CD14-positive monocyte (primary cell): ENCODE results near the gene CMTR2. TPM values are rescaled to one million over a fixed set of nuclear protein-coding genes. Genes with fewer than 3 reads are reported as not detected.

ENCODE experiments used
- DNase-seq, 3 donors: peaks; one replicate each; pipeline ENCODE4 v3.0.0-alpha.2; 2011 to 2022
- H2AFZ ChIP-seq: 2 replicates; pipeline ENCODE4 v1.6.0; 2012; ENCODE audit warnings: mild to moderate bottlenecking, low read depth, low read length, inconsistent platforms; ENCODE audit not compliant: insufficient read depth, poor library complexity, severe bottlenecking
- H3K27ac ChIP-seq, 2 donors: 1 replicate in 1 of 2; 2 replicates in 1 of 2; pipeline ENCODE4 v1.5.1; 2012 to 2013; ENCODE audit warnings: low read length in 2 of 2, control low read depth in 1 of 2, inconsistent platforms in 1 of 2, low read depth in 1 of 2, mild to moderate bottlenecking in 1 of 2
- H3K27me3 ChIP-seq, 2 donors: one replicate each; pipeline versions ENCODE4 v1.6.0 to v1.6.1; 2011 to 2013; ENCODE audit warnings: low read length in 2 of 2; ENCODE audit not compliant: control insufficient read depth in 2 of 2, insufficient read depth in 2 of 2
- H3K36me3 ChIP-seq, 2 donors: replicated peaks in 1 of 2; 1 replicate in 1 of 2; 2 replicates in 1 of 2; pipeline versions ENCODE4 v1.5.1 to v1.6.1; 2012 to 2013; ENCODE audit warnings: low read length in 2 of 2, control low read depth in 1 of 2, inconsistent platforms in 1 of 2, mild to moderate bottlenecking in 1 of 2; ENCODE audit not compliant: insufficient read depth in 2 of 2, control insufficient read depth in 1 of 2
- H3K4me1 ChIP-seq, 2 donors: 1 replicate in 1 of 2; 2 replicates in 1 of 2; pipeline versions ENCODE4 v1.5.1 to v1.6.1; 2012 to 2013; ENCODE audit warnings: low read length in 2 of 2, control low read depth in 1 of 2, inconsistent platforms in 1 of 2, mild to moderate bottlenecking in 1 of 2, moderate library complexity in 1 of 2; ENCODE audit not compliant: insufficient read depth in 2 of 2, control insufficient read depth in 1 of 2
- H3K4me2 ChIP-seq: replicated peaks from 2 replicates; pipeline ENCODE3; 2012; ENCODE audit warnings: low read length, moderate library complexity, mild to moderate bottlenecking; ENCODE audit not compliant: poor library complexity, severe bottlenecking; ENCODE audit errors: extremely low read depth
- H3K4me3 ChIP-seq, 3 experiments: fragments of 200-600 bp in 1 of 3; sonication (generic) in 1 of 3; replicated peaks in 1 of 3; 1 replicate in 2 of 3; 2 replicates in 1 of 3; pipeline ENCODE4 v1.5.1; 2011 to 2013; ENCODE audit warnings: low read length in 3 of 3, mild to moderate bottlenecking in 3 of 3, control low read depth in 2 of 3, low read depth in 2 of 3, inconsistent platforms in 1 of 3, moderate library complexity in 1 of 3
- H3K79me2 ChIP-seq: 2 replicates; pipeline ENCODE4 v1.6.0; 2012; ENCODE audit warnings: mild to moderate bottlenecking, control low read depth, inconsistent platforms, low read length, moderate library complexity; ENCODE audit not compliant: insufficient read depth
- H3K9ac ChIP-seq: 2 replicates; pipeline ENCODE4 v1.6.0; 2017; ENCODE audit warnings: low read length, mild to moderate bottlenecking; ENCODE audit not compliant: insufficient read depth, poor library complexity, severe bottlenecking
- H3K9me3 ChIP-seq, 2 donors: replicated peaks in 1 of 2; 1 replicate in 1 of 2; 2 replicates in 1 of 2; pipeline versions ENCODE4 v1.5.1 to v1.6.1; 2012 to 2013; ENCODE audit warnings: low read length in 2 of 2, control low read depth in 1 of 2; ENCODE audit not compliant: control insufficient read depth in 1 of 2, insufficient read depth in 1 of 2
- H4K20me1 ChIP-seq: 2 replicates; pipeline ENCODE4 v1.6.0; 2012; ENCODE audit warnings: mild to moderate bottlenecking, low read length, control low read depth, moderate library complexity; ENCODE audit not compliant: insufficient read depth
- H3K27ac Mint-ChIP-seq, 7 donors: one replicate each; pipeline ENCODE4 v1.8.0; 2020; ENCODE audit warnings: mild to moderate bottlenecking in 7 of 7, mixed read lengths in 7 of 7, moderate library complexity in 6 of 7, inconsistent platforms in 2 of 7
- H3K27me3 Mint-ChIP-seq, 3 donors: one replicate each; pipeline ENCODE4 v1.8.0; 2021 to 2022; ENCODE audit warnings: low read depth in 3 of 3, mild to moderate bottlenecking in 3 of 3, mixed read lengths in 3 of 3, moderate library complexity in 3 of 3, inconsistent platforms in 1 of 3
- H3K36me3 Mint-ChIP-seq, 2 donors: one replicate each; pipeline ENCODE4 v1.8.0; 2020; ENCODE audit warnings: mixed read lengths in 2 of 2, inconsistent platforms in 1 of 2, mild to moderate bottlenecking in 1 of 2
- H3K4me1 Mint-ChIP-seq: one replicate; pipeline ENCODE4 v1.8.0; 2020; ENCODE audit warnings: mild to moderate bottlenecking, mixed read lengths
- H3K4me3 Mint-ChIP-seq, 2 donors: one replicate each; pipeline ENCODE4 v1.8.0; 2020; ENCODE audit warnings: mild to moderate bottlenecking in 2 of 2, mixed read lengths in 2 of 2, moderate library complexity in 1 of 2
- H3K9me3 Mint-ChIP-seq, 7 donors: one replicate each; pipeline ENCODE4 v1.8.0; 2020 to 2022; ENCODE audit warnings: mixed read lengths in 7 of 7, mild to moderate bottlenecking in 6 of 7, moderate library complexity in 6 of 7, inconsistent platforms in 2 of 7
- WGBS: methylation state at CpG from one replicate; pipeline ENCODE4 v1.1.5; 2013; ENCODE audit warnings: missing lambda C conversion rate; ENCODE audit not compliant: insufficient coverage; 5-methylcytosine and 5-hydroxymethylcytosine counted together
- intact Hi-C, 2 donors: fragments of 100-400 bp; cut with micrococcal nuclease; formaldehyde crosslinking; loops; one replicate each; pipeline versions ENCODE4 v1.15.0 to v1.15.1; 2023
- polyA plus RNA-seq, 3 donors: library from polyadenylated mRNA; depleted of rRNA in 1 of 3; unstranded in 2 of 3; stranded (reverse) in 1 of 3; fragments of 300-500 nt in 2 of 3; fragments of >200 nt in 1 of 3; fragmentation: Illumina TruSeq in 2 of 3; gene quantifications; 1 replicate in 2 of 3; 2 replicates in 1 of 3; pipeline ENCODE4 v1.2.3, GENCODE V29; 2012 to 2021
- TF ChIP-seq, protein P1 (sequence below): fragments of 200-600 bp; IDR thresholded peaks from one replicate; pipeline ENCODE4 v1.8.0; 2022; ENCODE audit warnings: antibody characterized with exemption, mild to moderate bottlenecking

CMTR2 gene
- polyA plus RNA-seq, 3 donors, result 4.3 to 12.7 (median 11.5) TPM

DNA sequence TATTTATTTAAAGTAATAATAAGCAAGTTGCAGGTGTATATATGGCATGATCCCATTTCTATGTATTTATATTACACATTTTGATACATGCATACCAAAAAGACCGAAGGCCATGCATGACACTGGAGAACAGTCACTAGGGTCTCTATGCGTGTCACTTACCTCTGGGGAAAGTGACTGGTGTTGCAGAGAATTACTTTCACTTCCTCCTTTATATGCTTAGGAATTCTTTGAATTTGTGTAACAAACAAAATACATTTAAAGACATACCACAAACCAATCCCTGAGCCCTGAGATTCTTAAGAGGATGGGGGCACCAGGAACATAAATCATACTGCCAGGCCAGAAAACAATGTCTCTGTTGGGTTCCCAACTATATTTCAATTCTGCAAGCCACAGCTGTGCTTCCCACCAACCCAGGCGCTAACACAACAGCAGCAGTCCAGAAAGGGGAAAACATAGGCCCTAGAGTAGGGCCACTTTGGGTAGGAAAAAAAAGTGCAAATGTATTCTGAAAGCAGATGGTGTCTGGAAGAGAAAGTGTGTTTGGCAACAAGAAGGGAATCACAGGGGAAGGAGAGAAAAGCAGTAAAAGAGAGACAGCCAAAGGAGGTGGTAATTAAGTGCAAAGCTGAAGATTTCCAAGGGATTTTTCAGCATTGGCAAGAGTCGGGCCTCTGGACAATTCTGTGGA is 34.2 kb downstream of the CMTR2 start:
- no peaks in the 10 kb centered on the region for H3K36me3 Mint-ChIP-seq
- H3K4me3 Mint-ChIP-seq, result no peak overlapping the region
- H3K4me1 Mint-ChIP-seq, result peaks cover 20% of the 10 kb centered on the region
- no peak overlapping the region for H3K27ac ChIP-seq
- no peaks in the 10 kb centered on the region for H3K79me2 ChIP-seq
- peaks cover 3 to 9% (median 4%) of the 10 kb centered on the region in 3 donors for H3K27me3 Mint-ChIP-seq
- no peak overlapping the region for H3K9ac ChIP-seq
- H3K4me1 ChIP-seq, result peaks cover 0 to 12% of the 10 kb centered on the region in 2 donors
- TF ChIP-seq, protein P1, sequence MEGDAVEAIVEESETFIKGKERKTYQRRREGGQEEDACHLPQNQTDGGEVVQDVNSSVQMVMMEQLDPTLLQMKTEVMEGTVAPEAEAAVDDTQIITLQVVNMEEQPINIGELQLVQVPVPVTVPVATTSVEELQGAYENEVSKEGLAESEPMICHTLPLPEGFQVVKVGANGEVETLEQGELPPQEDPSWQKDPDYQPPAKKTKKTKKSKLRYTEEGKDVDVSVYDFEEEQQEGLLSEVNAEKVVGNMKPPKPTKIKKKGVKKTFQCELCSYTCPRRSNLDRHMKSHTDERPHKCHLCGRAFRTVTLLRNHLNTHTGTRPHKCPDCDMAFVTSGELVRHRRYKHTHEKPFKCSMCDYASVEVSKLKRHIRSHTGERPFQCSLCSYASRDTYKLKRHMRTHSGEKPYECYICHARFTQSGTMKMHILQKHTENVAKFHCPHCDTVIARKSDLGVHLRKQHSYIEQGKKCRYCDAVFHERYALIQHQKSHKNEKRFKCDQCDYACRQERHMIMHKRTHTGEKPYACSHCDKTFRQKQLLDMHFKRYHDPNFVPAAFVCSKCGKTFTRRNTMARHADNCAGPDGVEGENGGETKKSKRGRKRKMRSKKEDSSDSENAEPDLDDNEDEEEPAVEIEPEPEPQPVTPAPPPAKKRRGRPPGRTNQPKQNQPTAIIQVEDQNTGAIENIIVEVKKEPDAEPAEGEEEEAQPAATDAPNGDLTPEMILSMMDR, result no peak
- H3K4me3 ChIP-seq, result no peak overlapping the region
- intact Hi-C loops, result no loop called here
- no peaks in the 10 kb centered on the region for H4K20me1 ChIP-seq
- DNase-seq, result peak; percentile 5 to 43 (median 9)
- no peak overlapping the region for H2AFZ ChIP-seq
- H3K4me2 ChIP-seq, result no peak overlapping the region
- no peaks in the 10 kb centered on the region for H3K9me3 ChIP-seq
- WGBS, result no CpG with 5 or more reads among the region's 4 CpGs
- peak overlapping the region in 2 of 7 donors; percentile 34 to 56 for H3K27ac Mint-ChIP-seq
- no peaks in the 10 kb centered on the region for H3K27me3 ChIP-seq
- no peaks in the 10 kb centered on the region for H3K9me3 Mint-ChIP-seq
- no peaks in the 10 kb centered on the region for H3K36me3 ChIP-seq

DNA sequence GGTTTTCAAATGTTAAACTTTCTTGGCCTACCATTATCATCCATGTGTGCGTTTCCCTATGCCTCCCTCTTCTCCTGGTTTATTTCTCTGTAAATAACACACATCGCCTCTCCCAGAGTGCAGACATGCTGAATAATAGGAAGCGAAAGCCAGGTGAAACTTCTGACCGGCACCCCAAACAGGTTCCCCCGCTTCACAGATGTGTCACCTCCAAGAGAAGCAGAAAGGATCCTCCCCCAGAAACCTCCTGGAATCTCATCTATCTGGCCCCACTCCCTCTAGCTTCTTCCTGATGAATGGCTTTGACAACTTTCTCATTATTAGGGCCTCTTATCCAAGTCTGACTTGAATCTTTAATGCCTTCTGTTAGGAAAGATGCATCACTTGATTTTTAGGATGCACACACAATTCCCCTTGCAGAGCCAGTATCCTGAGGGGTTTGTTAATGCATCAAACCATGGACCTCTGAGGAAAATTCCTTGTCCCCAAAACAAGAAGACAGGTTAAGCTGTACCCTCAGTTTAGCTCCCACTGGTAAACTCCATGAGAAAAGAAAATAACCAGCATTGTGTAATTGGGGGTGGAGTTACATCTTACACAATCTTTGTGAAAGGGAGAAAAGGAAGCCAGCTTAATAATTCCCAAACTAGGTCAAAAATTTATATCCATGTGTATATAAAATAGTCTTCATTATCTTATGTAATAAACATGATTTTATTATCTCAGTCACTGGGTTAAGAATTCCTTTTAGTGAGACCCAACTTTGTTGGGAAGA is 38.6 kb downstream of the CMTR2 start:
- DNase-seq, result peak in 1 of 3 donors; percentile 23
- Histone ChIP-seq H3K9ac (no peak overlapping the region), H3K4me1 (peaks cover 0 to 19% of the 10 kb centered on the region in 2 donors), H3K36me3 (no peaks in the 10 kb centered on the region), H2AFZ (no peak overlapping the region), H3K4me3 (no peak overlapping the region), H3K27ac (no peak overlapping the region), H3K27me3 (no peaks in the 10 kb centered on the region), H4K20me1 (no peaks in the 10 kb centered on the region), H3K79me2 (no peaks in the 10 kb centered on the region), H3K9me3 (no peaks in the 10 kb centered on the region), H3K4me2 (no peak overlapping the region)
- no peak overlapping the region for H3K4me3 Mint-ChIP-seq
- no peaks in the 10 kb centered on the region for H3K36me3 Mint-ChIP-seq
- intact Hi-C loops, result no loop called here
- WGBS, result no CpG with 5 or more reads among the region's 5 CpGs
- H3K4me1 Mint-ChIP-seq, result peaks cover 36% of the 10 kb centered on the region
- TF ChIP-seq, protein P1, result no peak
- H3K9me3 Mint-ChIP-seq, result peaks cover 0 to 5% (median 0%) of the 10 kb centered on the region in 7 donors
- peak overlapping the region in 3 of 7 donors; percentile 19 to 83 (median 51) for H3K27ac Mint-ChIP-seq
- H3K27me3 Mint-ChIP-seq, result peaks cover 3 to 4% (median 3%) of the 10 kb centered on the region in 3 donors
